ENCODE results near the gene KRT5.
A peak's percentile ranks its signal among the peaks of the same experiment; 100 is the strongest.

The KRT5 gene

DNA sequence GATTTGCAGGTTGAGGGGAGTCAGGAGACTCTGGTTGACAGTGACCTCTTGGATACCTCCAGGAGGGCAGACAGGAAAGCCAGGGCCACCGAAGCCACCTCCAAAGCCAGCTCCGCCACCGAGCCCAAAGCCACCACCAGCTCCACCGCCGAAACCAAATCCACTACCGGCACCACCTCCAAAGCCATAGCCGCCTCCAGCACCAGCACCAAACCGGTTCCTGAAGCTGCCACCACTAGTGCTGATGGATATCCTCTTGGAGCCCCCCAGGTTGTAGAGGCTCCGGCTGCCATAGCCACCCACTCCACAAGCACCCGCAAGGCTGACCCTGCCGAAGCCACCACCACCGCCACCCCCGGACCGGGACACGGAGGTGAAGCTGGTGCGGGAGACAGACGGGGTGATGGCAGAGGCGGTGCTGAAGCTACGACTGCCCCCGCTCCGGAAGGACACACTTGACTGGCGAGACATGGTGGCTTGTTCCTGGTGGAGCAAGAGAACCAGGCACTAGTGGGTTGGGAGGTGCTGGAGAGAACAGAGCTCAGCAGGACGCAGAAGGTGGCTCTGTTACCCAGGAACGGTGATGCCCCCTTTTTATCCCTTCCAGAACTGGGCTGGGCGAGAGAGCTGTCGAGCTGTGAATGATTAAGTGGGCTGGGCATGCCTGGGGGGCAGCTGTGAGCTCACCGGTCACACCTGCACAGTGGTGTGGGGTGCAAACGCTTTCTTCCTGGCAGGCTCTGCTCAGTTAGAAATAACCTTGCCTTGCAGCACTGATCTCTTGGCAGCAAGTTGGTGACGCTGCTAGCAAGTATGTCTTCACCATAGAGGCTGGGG lies at the start of gene KRT5:
KRT5 (minus strand) TSS at position 569 of the 837 bp plus-strand sequence; CDS start at position 471, 98 bp downstream.
- no peak within 1 kb of the TSS for H3K27ac Mint-ChIP-seq
- no peaks in the 10 kb centered on the region for H3K9me3 Mint-ChIP-seq
- H3K4me3 Mint-ChIP-seq: no peak within 1 kb of the TSS
- ATAC-seq (no peak), DNase-seq (no peak)
- peaks cover 16% of the 10 kb centered on the region for H3K27me3 Mint-ChIP-seq
- H3K4me1 Mint-ChIP-seq: peaks cover 8% of the 10 kb centered on the region

DNA sequence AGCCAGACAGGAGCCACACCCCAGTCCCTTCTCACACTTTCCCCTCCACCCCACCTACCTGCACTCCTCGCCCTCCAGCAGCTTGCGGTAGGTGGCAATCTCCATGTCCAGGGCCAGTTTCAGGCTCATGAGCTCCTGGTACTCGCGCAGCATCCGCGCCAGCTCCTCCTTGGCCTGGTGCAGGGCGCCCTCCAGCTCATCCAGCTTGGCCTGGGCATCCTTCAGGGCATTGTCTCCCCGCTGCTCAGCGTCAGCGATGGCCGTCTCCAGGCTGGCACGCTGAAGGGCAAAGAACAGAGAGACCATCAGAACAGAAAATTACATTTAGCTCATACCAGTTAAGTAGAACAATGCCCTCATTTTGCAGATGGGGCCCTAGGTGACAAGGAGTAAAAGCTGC lies 47.9 kb upstream of the KRT5 start:
- no peak overlapping the region for H3K4me3 Mint-ChIP-seq
- no peaks in the 10 kb centered on the region for H3K9me3 Mint-ChIP-seq
- ATAC-seq (no peak), DNase-seq (no peak)
- H3K4me1 Mint-ChIP-seq: no peaks in the 10 kb centered on the region
- no peak overlapping the region for H3K27ac Mint-ChIP-seq
- H3K27me3 Mint-ChIP-seq: peaks cover 21% of the 10 kb centered on the region

DNA sequence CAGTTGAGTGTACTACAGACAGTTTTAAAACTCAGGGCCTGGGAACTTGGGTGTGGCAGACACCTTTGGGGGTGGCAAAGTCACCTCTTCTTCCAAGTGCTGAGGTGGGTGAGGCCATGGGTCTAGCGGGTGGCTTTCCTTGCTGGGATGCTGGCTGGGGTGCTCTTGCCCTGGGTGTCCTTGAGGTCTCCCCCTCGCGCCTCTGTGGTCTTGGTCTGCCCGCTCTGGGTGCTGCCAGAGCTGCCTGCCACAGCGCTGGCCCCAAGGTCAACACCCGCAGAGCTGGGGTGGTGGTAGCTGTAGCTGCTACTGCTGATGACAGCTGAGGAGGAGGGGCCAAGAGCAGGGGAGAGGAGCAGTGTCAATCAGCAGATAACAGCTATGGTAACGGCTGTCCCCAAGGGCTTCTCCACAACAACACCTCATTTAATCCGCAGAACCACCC lies 46.7 kb upstream of the KRT5 start:
- no peaks in the 10 kb centered on the region for H3K9me3 Mint-ChIP-seq
- no peak overlapping the region for H3K27ac Mint-ChIP-seq
- ATAC-seq (no peak), DNase-seq (no peak)
- no peaks in the 10 kb centered on the region for H3K4me1 Mint-ChIP-seq
- H3K4me3 Mint-ChIP-seq: no peak overlapping the region
- H3K27me3 Mint-ChIP-seq: peaks cover 21% of the 10 kb centered on the region

DNA sequence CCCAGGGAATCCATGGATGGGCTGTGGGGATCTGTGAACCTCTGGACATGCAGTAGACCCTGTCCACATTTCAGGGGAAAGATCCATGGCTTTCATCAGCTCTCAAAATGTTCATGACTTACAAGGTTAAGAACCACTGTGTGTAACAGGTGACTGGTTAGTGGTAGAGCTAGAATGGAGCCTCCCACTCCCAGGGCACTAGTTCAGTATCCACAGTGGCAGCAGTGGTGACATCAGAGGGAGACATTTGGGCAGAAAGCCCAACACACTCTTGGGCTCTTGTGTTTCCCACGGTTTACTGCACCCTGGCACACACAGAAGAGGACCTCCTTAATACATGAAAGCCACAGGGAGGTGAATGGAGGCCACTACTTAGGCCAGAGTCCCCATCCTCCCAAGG lies 44.4 kb upstream of the KRT5 start:
- Mint-ChIP-seq H3K27ac (no peak overlapping the region), H3K9me3 (no peaks in the 10 kb centered on the region), H3K4me3 (no peak overlapping the region), H3K4me1 (no peaks in the 10 kb centered on the region), H3K27me3 (peaks cover 40% of the 10 kb centered on the region)
- DNase-seq: no peak
- ATAC-seq: no peak

DNA sequence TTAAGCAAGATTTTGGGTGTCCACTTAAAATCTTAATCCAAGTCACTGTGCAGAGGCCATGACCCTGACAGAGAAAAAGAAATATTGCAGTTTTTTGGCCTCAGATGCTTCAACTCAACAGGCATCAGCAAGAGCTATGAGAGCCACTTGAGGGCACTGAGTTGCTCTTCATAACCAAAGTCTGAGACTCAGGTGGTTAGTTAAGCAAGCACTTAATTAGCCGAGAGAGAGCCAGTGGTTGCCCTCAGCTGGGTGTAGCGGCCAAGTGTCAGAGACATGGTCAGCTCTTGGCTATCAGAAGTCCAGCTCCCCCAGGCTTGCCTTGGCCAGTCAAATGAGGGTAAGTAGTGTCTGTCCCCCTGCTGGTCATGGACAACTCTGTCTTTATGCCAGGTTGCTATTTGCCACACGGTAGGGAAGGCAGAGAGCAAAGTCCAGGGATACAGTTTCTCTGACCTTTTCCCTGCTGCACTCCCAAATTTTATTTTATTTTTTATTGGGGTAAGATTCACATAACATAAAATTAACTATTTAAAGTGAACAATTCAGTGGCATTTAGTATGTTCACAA lies 41.8 kb upstream of the KRT5 start:
- H3K4me3 Mint-ChIP-seq: no peak overlapping the region
- ATAC-seq (no peak), DNase-seq (no peak)
- H3K27ac Mint-ChIP-seq: no peak overlapping the region
- no peaks in the 10 kb centered on the region for H3K9me3 Mint-ChIP-seq
- H3K4me1 Mint-ChIP-seq: no peaks in the 10 kb centered on the region
- peaks cover 60% of the 10 kb centered on the region for H3K27me3 Mint-ChIP-seq

DNA sequence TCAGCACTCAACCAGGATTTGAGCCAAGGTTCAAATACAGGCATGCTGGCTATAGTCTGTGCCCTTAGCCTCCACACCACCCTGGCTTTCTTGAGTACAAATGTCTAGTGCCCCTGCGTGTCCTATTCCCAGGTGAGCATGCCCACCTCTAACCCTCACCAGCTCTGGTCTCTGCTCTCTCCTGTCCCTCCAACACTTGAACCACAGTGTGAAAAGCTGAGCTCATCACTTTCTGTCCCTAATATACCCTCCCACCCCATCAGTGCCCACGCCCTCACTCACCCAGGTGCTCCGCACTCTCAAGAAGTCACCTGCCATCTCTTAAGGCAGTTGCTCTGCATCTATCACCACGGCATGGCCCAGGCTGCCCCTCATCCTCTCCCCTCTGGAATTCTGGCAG lies 39.8 kb upstream of the KRT5 start:
- H3K27ac Mint-ChIP-seq: no peak overlapping the region
- H3K27me3 Mint-ChIP-seq: peaks cover 50% of the 10 kb centered on the region
- ATAC-seq (no peak), DNase-seq (no peak)
- no peaks in the 10 kb centered on the region for H3K4me1 Mint-ChIP-seq
- H3K9me3 Mint-ChIP-seq: no peaks in the 10 kb centered on the region
- no peak overlapping the region for H3K4me3 Mint-ChIP-seq

DNA sequence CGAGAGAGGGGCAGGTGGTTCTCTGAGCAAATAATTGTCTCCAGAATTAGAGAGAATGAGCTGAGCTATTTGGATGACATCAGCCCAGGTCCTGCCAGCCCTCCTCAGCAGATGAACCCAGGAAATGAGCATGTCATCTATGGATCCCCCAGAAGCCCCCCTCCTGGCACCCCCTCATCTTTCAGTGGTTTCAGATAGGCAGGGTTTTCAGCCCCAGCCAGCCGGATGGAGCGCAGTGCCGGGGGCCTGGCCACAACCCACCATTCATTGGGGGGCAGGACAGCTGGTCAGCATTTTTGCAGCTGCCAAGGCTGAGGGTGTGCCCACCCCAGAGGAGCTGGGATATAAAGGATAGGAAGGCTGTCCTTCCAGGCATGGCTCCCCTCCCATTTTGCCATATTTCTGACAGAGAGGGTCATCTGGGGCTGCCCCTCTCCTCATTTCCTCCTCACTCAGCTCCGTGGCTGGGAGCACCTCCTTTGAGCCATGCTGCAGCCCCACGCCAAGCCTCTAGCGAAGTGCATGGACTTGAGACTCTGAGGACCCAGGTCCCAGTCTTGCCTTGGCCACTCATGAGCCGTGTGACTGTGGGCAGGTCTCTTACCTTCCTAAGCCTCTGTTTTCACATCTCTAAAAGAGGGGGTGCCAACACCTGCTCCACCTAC lies 38.7 kb upstream of the KRT5 start:
- Mint-ChIP-seq H3K27ac (peak overlapping the region in 1 of 2 donors; percentile 6), H3K4me1 (no peaks in the 10 kb centered on the region), H3K4me3 (no peak overlapping the region), H3K9me3 (no peaks in the 10 kb centered on the region), H3K27me3 (peaks cover 42% of the 10 kb centered on the region)
- ATAC-seq: no peak
- no peak for DNase-seq

DNA sequence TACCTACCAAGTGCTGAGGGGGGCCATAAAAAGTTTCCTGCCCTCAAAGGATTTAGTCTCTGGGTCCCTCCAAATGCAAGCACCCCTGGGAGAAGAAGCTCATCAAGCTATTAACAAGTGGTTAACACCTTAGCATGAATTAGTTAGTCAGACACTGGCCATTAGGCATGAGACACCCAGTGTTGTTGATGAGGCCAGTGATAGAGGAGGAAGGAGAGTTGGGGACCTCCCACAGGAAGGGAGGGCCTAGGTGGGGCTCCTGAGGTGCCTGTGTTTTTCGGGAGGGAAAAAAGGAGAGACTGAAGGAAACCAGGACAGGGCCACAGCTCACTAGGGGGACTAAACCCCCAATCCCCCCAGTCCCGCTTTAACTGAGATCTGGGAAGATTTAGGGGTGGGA lies 37.3 kb upstream of the KRT5 start:
- no peak for ATAC-seq

DNA sequence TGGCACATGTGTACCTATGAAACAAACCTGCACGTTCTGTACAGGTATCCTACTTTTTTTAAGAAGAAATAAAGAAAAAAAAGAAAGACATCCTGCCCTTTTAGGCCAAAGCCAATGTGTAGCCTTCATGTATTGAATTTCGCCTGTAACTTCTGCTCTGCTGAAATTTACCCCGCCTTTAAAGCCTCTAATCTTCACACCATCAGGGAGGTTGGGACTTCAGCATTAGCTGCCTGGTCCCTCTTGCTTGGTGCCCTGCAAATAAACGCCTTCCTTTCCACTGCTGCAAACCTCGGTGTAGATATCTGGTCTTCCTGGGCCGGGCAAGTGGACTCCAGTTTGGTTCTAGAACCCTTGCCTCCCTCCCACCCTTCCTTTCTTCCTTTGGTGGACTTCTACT lies 35.4 kb upstream of the KRT5 start:
- Mint-ChIP-seq H3K4me3 (no peak overlapping the region), H3K9me3 (no peaks in the 10 kb centered on the region), H3K27ac (no peak overlapping the region), H3K27me3 (peaks cover 36% of the 10 kb centered on the region), H3K4me1 (no peaks in the 10 kb centered on the region)
- no peak for ATAC-seq
- DNase-seq: no peak

More for the DNA sequence above, 37.3 kb upstream of the KRT5 start:
- Mint-ChIP-seq H3K27ac (peak overlapping the region in 1 of 2 donors; percentile 81), H3K9me3 (no peaks in the 10 kb centered on the region), H3K4me3 (no peak overlapping the region), H3K27me3 (peaks cover 39% of the 10 kb centered on the region), H3K4me1 (no peaks in the 10 kb centered on the region)
- no peak for DNase-seq

DNA sequence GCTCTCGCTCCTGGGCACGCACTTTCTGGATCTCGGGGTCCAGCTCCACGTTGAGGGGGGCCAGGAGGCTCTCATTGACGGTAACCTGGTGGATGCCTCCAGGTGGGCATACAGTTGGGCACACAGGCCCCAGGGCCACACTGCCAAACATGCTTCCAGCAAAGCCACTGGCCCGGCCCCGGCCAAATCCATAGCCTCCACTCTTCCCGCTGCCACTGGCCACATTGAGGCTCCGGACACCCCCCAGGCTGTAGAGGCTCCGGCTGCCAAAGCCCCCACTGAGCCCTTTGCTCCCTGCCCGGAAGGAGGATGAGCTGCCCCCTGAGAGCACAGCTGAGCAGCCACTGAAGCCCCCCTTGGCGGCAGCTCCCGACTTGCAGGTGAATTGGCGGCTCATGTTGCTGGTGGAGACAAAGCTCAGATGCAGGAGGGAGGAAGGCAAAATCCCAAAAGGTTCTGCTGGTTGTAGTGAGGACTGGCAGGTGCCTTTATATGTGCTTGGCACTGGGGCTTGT lies 32.5 kb upstream of the KRT5 start, which contains the start of gene KRT71:
KRT71 (minus strand) TSS at position 465 of the 515 bp plus-strand sequence; CDS start at position 397, 68 bp downstream.
- H3K4me3 Mint-ChIP-seq: no peak within 1 kb of the TSS
- ATAC-seq (no peak), DNase-seq (no peak)
- H3K27ac Mint-ChIP-seq: peak within 1 kb of the TSS in 1 of 2 donors; percentile 31
- peaks cover 14% of the 10 kb centered on the region for H3K27me3 Mint-ChIP-seq
- H3K9me3 Mint-ChIP-seq: no peaks in the 10 kb centered on the region
- H3K4me1 Mint-ChIP-seq: no peaks in the 10 kb centered on the region

DNA sequence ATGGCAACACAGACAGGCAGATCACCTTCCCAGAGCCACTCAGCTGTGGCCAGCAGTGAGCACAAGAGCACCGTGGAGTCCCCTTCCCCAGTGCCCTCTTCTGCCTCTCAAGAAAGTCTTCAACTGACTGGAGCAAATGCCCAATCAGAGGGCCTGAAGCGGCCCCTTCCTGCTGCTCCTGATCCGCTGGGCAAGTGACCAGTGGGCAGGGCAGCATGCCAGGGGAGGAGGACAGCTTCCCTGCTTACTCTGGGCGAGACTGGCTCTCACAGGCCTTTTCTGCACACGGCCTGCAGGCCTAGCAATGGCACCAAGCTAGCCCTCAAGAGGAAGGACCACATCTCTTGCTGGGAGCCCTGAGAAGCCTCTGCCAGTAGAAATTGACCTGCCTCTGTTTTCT lies 31.9 kb upstream of the KRT5 start:
- no peaks in the 10 kb centered on the region for H3K9me3 Mint-ChIP-seq
- peaks cover 9% of the 10 kb centered on the region for H3K27me3 Mint-ChIP-seq
- DNase-seq (no peak), ATAC-seq (no peak)
- no peak overlapping the region for H3K27ac Mint-ChIP-seq
- H3K4me3 Mint-ChIP-seq: no peak overlapping the region
- no peaks in the 10 kb centered on the region for H3K4me1 Mint-ChIP-seq

DNA sequence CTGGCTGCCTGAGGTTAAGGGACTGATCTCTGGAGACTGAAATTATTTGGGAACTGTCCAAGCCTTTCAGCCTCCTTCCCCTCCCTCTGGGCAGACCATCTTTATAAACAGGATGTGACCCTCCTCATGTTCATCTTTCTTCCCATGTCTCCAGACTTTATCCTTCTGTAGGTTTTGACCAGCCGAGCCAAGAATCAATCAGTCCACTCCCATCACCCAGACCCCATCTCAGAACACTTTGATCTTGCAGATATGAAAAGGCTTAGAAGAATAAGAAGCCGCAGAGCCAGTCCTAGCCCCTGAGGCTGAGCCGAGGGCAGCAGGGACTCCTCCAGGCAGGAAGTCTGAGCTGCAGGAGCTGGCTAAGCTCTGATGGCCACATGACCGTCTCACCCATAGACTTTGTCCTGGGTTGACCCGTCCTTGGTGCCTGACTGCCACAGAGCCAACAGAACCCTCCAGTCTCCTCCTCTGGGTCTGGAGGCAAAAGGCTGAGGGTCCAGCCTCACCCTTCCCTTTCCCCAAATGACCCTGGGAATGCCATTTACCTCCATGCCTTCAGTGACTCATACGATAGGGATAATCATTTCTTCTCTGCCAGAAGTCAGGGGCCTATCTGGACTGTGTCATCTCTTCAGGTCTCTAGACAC lies 31.1 kb upstream of the KRT5 start:
- Mint-ChIP-seq H3K4me1 (no peaks in the 10 kb centered on the region), H3K27me3 (peaks cover 9% of the 10 kb centered on the region), H3K9me3 (no peaks in the 10 kb centered on the region), H3K27ac (peak overlapping the region in 1 of 2 donors; percentile 35), H3K4me3 (no peak overlapping the region)
- ATAC-seq: no peak
- no peak for DNase-seq

DNA sequence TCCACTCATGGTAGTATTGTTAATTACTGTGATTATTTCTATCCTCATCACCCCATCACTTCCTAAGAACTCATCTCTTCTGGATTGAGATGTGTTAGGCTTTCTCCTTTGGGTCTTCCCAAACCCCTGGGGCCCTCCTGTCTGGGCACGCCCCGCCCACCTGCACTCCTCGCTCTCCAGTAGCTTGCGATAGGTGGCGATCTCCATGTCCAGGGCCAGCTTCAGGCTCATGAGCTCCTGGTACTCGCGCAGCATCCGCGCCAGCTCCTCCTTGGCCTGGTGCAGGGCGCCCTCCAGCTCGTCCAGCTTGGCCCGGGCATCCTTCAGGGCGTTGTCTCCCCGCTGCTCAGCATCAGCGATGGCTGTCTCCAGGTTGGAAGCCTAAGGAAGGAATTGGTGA lies 25.9 kb upstream of the KRT5 start:
- no peak for ATAC-seq
- Mint-ChIP-seq H3K27ac (peak overlapping the region in 1 of 2 donors; percentile 31), H3K4me1 (peaks cover 10% of the 10 kb centered on the region), H3K9me3 (no peaks in the 10 kb centered on the region), H3K27me3 (no peaks in the 10 kb centered on the region), H3K4me3 (no peak overlapping the region)
- no peak for DNase-seq

DNA sequence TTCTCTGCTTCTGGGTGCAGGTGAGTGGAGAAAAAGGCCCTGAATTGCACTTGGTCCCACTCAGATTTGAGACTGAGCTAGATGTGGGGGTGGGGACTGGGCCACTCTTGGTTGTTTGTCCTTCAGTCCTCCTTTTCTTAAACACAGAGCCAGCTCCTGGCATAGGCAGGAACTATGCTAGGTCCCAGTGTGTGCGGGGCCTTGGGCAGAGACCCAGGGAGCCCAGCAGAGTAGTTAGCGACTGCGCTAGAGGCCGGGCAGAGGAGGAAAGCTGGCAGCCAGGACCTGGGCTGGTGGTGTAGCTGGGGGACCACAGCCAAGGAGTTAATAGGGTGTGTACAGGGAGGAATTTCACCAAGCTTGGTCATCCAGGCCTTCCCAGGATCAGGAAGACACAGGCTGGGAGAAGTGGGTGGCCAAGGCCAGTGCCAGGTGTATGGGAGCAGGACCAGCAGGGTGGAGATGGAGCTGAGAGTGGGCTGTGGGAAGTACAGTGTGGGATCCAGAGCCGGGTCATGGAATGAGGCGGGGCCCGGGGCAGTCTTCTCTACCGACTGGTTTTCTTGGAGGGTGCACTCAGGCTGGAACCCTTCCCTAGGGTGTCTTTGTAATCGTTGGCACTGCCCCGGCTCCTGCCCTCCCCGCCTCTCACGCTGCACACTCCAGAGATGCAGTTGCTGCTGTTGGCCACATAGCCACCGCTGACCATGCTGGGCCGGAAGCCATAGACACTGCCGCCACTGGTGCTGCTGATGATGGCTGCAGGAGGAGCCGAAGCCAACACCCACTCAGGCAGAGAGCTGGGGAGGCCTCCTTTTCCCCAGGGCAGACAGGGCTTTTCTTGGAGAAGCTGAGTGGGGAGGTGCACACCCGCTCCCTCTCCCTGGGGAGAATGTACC lies 24.0 kb upstream of the KRT5 start:
- Mint-ChIP-seq H3K4me3 (no peak overlapping the region), H3K9me3 (no peaks in the 10 kb centered on the region), H3K4me1 (peaks cover 10% of the 10 kb centered on the region), H3K27ac (no peak overlapping the region), H3K27me3 (no peaks in the 10 kb centered on the region)
- ATAC-seq: no peak
- no peak for DNase-seq

All from stimulated activated naive CD8-positive, alpha-beta T cell treated with anti-CD3 and anti-CD28 coated beads, Interleukin-15, amount 100 ng/mL, for 72 hours (primary cell).